ENCODE data around the gene MCUR1. TPM values are rescaled to one million over a fixed set of nuclear protein-coding genes. Genes with fewer than 3 reads are reported as not detected.

MCUR1 gene
- total and polyA plus RNA-seq, 2 donors (not counting 1 experiment from before 2014, with no cell fraction given): 4.6 to 10.6 TPM

Other genes starting within 250 kb of the MCUR1 start
- 16.3 and 25.0 TPM in 2 replicates for gene SIRT5, start 240.0 kb downstream of the MCUR1 start, total RNA-seq
- gene SIRT5, start 240.0 kb downstream of the MCUR1 start, polyA plus RNA-seq: 8.0 and 8.1 TPM in 2 replicates
- 48.6 and 58.3 TPM in 2 replicates for gene NOL7, start 199.2 kb downstream of the MCUR1 start, total RNA-seq
- gene NOL7, start 199.2 kb downstream of the MCUR1 start, polyA plus RNA-seq: 24.7 and 49.8 TPM in 2 replicates
- gene RANBP9, start 102.7 kb downstream of the MCUR1 start, total RNA-seq: 34.1 and 39.0 TPM in 2 replicates
- gene RANBP9, start 102.7 kb downstream of the MCUR1 start, polyA plus RNA-seq: 20.0 and 30.7 TPM in 2 replicates
- 0.10 TPM in 1 of 2 replicates, not detected in the other for gene RNF182, start 110.4 kb upstream of the MCUR1 start, total RNA-seq
- 0.12 TPM in 1 of 2 replicates, not detected in the other for gene RNF182, start 110.4 kb upstream of the MCUR1 start, polyA plus RNA-seq